GM19025 (cell line): ENCODE measurements around the gene COMMD3.
"Not testable (repeated sequence)": the region's sequence is repeated elsewhere in the genome, so short reads cannot be mapped to it uniquely, and the experiment has no call there.

Source experiments
- ATAC-seq: cut with Tn5 transposase; IDR thresholded peaks from one replicate; pipeline ENCODE4 v1.9.1; 2021; ENCODE audit warnings: mild to moderate bottlenecking, low read depth, moderate library complexity; ENCODE audit not compliant: unreplicated experiment

The COMMD3 gene

DNA sequence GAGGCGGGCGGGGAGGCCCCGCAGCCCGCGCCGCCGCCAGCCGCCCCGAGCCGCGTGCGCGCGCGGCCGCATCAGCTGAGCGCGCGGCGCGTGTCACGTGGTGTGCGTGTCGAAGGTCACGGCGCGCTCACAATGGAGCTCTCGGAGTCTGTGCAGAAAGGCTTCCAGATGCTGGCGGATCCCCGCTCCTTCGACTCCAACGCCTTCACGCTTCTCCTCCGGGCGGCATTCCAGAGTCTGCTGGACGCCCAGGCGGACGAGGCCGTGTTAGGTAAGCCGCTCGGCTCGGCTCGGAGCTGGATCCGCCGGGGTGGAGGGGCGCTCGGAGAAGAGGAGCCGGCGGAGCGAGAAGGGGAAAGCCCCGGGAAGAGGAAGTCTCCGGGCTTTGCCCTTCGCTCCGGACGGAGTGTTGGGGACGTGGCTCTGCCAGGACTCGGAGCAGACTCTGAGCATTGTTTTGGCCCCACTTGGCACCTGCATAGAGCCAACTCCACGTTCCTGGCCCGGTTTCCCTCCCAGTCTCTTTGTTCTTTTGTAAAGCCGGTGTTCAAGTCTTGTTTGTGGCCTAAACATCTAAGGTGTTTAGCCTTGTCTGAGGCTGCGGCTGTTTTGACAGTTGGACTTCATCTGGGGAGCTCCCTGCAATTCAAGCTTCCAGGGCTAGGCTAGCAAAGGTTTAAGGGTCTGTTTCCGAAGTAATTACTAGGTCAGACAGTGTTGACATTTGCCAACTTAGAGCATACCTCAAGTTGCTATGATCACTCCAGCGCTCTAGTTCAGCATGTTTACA lies at the start of gene COMMD3:
COMMD3 (plus strand) TSS at position 103 of the 790 bp plus-strand sequence; CDS start at position 133, 30 bp downstream.
- peak; percentile 58 for ATAC-seq

GRCh38 chr10:22268503-22268902 lies 47.7 kb upstream of the COMMD3 start:
- ATAC-seq, result no peak

- ATAC-seq, result no peak
Observed at GRCh38 chr10:22271786-22272185, 44.4 kb upstream of the COMMD3 start.

GRCh38 chr10:22278441-22278782 lies 37.8 kb upstream of the COMMD3 start:
- ATAC-seq, result no peak

- ATAC-seq, result no peak
Observed at GRCh38 chr10:22280078-22280477, 36.1 kb upstream of the COMMD3 start.

GRCh38 chr10:22285130-22285529 lies 31.1 kb upstream of the COMMD3 start:
- no peak for ATAC-seq

GRCh38 chr10:22293747-22294404 lies 22.3 kb upstream of the COMMD3 start:
- no peak for ATAC-seq

GRCh38 chr10:22294694-22295093 lies 21.5 kb upstream of the COMMD3 start:
- ATAC-seq, result no peak

DNA sequence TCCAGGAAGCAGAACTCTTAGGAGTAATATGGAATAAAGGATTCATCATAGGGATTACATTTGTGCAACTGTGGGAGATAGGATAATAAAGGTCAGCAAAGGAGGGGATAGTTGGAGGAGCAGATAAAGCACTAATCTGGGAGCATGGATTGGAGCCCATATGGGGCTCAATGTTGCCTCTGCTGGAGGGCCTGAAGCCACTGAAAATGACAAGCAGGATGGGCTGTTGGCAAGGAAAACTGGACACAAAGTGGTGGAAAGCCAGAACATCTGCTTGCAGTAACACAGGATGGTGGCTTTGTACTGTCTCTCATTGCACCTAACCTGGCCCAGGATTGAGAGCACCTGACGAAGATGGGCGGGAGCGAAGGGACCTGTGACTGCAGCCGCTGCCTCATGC lies 15.0 kb upstream of the COMMD3 start:
- ATAC-seq, result no peak

DNA sequence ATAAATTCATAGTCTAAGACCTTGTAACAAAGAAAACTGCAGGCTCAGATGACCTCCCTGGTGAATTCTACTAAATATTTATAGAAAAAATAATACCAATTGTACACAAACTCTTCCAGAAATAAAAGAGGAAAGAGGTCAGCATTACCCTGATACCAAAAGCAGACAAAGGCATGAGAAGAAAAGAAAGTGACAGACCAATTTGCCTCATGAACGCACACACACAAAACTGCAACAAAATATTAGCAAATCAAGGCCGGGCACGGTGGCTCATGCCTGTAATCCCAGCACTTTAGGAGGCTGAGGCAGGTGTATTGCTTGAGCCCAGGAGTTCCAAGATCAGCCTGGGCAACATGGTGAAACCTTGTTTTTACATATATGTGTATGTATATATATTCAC lies 12.7 kb upstream of the COMMD3 start:
- no peak for ATAC-seq

DNA sequence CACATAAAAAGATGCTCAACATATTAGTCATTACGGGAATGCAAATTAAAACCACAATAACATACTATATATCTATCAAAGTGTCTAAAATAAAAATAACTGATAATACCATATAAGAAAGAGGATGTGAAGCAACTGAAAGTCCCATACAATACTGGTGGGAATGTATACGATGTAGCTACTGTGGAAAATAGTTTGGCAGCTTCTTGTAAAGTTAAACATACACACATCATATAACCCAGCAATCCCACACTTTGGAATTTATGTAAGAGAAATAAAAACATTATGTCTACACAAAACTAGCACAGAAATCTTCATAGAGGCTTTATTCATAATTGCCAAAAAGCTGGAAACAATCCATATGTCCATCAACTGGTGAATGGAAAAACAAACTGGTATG lies 10.5 kb upstream of the COMMD3 start:
- no peak for ATAC-seq

DNA sequence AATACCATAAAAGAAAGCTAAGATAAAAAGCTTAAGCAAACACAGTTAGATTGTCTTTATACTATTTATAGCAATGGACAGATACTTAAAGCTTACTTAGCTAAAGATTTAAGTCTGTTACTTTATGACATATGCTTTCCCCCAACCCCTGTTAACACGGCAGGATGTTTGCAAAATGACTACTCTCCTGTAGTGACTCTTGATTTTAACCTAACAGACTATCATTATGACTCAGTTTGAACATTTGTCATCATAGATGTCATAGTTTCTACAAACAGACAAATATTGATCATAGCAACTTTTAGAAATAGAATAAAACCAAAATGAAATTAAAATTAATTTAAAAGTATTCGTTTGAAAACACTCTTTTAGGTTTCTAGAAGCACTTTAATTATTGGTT lies 7.8 kb upstream of the COMMD3 start:
- ATAC-seq, result peak; percentile 96

DNA sequence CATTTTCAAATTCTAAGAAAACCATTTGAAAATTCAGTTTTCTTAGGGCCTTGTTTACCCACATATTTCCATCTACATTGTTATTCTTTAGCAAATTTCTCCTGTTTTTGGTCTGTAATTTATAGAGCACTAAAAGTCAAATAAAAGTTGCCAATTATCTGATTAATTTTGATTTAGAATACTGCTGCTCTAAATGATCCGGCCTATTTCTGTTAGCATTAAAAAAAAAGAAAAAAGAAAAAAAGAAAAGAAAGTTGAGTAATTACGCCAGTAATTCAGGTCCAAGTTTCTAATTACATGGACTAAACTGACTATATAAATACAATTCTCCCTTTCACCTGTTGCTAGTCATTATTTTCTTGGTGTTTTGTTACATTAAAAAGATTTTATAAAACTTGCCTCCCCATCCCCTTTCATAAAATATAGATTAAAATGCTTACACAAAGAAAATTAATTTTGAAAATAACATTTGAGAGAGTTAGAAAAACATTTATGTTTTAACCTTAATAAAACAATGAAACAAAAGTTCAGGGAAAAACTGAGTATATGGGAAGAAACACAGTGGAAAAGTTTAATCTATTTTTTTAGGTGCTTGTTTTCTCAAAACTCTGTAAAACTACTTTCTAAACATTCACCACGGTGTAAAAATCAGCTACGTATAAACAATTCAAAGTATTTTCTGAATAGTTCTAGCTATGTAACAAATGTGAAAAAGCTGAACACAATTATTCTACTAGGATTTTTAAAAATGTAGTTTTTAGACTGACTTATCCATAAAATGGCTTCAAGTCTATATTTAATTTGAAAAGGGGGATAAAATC lies 6.8 kb upstream of the COMMD3 start:
- ATAC-seq, result no peak

DNA sequence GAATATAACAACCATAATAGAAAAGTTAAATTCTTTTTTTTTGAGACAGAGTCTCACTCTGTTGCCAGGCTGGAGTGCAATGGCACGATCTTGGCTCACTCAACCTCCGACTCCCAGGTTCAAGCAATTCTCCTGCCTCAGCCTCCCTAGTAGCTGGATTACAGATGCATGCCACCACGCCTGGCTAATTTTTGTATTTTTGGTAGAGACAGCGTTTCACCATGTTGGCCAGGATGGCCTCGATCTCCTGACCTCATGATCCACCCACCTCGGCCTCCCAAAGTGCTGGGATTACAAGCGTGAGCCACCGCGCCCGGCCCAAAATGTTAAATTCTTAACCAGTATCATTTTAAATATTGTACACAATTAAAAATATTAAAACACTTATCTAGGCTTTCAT lies 6.2 kb upstream of the COMMD3 start:
- not testable (repeated sequence) for ATAC-seq

DNA sequence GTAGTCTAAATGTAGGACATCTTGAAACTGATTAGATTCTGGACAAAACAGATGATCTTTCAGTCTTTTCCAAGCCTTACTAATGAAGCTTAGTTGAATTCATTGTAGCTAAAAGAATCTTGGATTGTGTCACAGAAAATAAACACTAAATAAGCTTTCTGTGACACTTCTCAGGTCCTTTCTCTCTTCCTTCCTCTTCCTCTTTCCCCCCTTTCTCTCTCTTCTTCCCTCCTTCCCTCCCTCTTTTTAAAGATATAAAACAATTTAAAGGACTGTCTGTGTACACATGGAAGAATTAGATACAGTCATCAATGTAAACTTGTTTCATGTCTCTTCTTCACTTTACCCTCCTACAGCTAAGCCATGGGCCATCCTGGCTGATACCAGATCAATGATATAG lies 5.3 kb upstream of the COMMD3 start:
- no peak for ATAC-seq

DNA sequence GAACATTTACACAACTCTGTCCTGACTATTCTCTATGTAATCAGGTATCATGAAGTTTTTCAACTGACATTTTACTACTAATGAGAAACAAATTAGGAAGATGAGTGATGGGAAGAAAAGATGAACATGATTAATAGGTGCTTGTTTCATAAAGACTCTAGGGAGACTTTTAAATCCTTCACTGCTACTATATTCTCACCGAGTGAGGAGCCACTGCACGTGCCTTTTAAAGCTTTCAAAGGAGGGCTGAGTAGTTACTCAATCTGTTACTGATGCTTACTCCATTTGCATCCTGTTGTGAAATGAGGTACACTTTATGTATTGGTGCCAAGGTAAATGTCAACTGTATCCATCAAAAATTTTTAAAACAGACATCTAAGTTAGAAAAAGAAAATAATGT lies 1.3 kb upstream of the COMMD3 start:
- no peak for ATAC-seq

DNA sequence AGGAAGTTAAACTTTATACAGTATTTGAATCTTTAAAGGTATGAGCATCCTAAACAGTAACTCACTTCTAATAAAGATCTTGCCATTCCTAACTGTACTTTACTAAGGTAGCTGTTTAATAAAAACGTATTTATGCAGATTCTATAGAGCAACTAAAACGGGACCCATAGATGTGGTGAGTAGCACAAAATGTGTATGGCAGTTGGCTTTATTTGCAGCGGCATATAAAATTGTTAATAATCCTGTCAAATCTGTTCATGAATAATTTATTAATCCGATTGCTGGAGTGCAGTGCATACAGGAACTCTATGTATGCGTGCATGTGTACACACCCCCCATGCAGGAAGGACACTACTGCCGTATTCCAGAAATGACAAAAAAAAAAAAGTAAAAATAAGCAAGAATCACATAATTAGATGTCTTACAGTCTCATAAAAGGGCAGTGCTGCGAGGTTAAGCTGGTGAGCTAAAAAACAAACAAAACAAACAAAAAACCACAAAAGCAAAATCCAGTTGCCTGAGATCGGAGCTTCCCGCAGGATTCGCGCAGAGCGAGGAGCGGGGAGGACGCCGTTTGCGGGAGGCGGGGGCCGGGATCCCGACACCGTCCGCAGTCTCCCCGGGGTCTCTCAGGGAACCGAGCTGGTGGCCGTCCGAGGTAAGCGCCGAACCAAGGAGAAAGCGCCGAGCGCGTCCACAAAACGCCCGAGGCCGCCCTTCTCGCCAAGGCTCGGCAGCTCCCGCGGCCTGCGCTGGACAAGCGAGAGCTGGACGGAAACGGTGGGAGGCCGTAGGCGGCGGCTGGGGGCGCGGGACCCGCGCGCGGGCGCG lies 518 bp upstream of the COMMD3 start:
- peak; percentile 12 for ATAC-seq

GRCh38 chr10:22317076-22317370 lies 835 bp downstream of the COMMD3 start:
- ATAC-seq, result peak; percentile 8

GRCh38 chr10:22317771-22318565 lies 1.8 kb downstream of the COMMD3 start:
- no peak for ATAC-seq

- no peak for ATAC-seq
Observed at GRCh38 chr10:22318772-22319171, 2.6 kb downstream of the COMMD3 start.
